Transverse colon (tissue), 4 donors: ENCODE results near the gene CCNY. TPM values are rescaled to one million over a fixed set of nuclear protein-coding genes. Genes with fewer than 3 reads are reported as not detected.

Source experiments
- DNase-seq: peaks from one replicate; pipeline ENCODE4 v3.0.0-alpha.2; 2019
- H3K27ac ChIP-seq, 4 donors: fragments of 200-600 bp; sonication (generic); 2 replicates each; pipeline ENCODE4 v1.5.1; 2016 to 2018; ENCODE audit warnings: inconsistent platforms in 4 of 4
- H3K27me3 ChIP-seq: fragments of 200-600 bp; sonication (generic); 2 replicates; pipeline ENCODE4 v1.5.1; 2017; ENCODE audit warnings: inconsistent platforms
- H3K36me3 ChIP-seq, 4 donors: fragments of 200-600 bp; sonication (generic); 2 replicates each; pipeline ENCODE4 v1.5.1; 2017 to 2019; ENCODE audit warnings: inconsistent platforms in 4 of 4
- H3K4me1 ChIP-seq, 4 donors: fragments of 200-600 bp; sonication (generic); 2 replicates each; pipeline ENCODE4 v1.5.1; 2017 to 2020; ENCODE audit warnings: inconsistent platforms in 4 of 4
- H3K4me3 ChIP-seq, 4 donors: fragments of 200-600 bp; sonication (generic); 1 replicate in 1 of 4; 2 replicates in 3 of 4; pipeline versions ENCODE4 v1.5.1 to v1.6.1; 2017 to 2019; ENCODE audit warnings: inconsistent platforms in 4 of 4
- H3K9me3 ChIP-seq, 2 donors: fragments of 200-600 bp; sonication (generic); 2 replicates each; pipeline ENCODE4 v1.5.1; 2017 to 2019; ENCODE audit warnings: inconsistent platforms in 2 of 2
- EP300 ChIP-seq: sonication (generic); formaldehyde crosslinking; IDR thresholded peaks from one replicate; pipeline ENCODE4 v1.6.1; 2017; ENCODE audit warnings: antibody characterized with exemption, low read depth
- POLR2A ChIP-seq: fragments of 450-650 bp; IDR thresholded peaks from one replicate; pipeline ENCODE4 v1.6.1; 2016; ENCODE audit warnings: antibody characterized with exemption, mild to moderate bottlenecking, moderate library complexity
- POLR2AphosphoS5 ChIP-seq, 3 donors: sonication (generic); formaldehyde crosslinking; IDR thresholded peaks; one replicate each; pipeline ENCODE4 v1.6.1; 2016; ENCODE audit warnings: antibody characterized with exemption in 3 of 3
- WGBS, 2 donors: methylation state at CpG; one replicate each; pipeline ENCODE4 v1.1.5; 2018; ENCODE audit warnings: low coverage in 1 of 2; 5-methylcytosine and 5-hydroxymethylcytosine counted together
- in situ Hi-C, 4 donors: fragments of 200-750 bp; cut with MboI; loops; one replicate each; pipeline versions ENCODE4 v1.15.0 to v1.15.1; 2017; ENCODE audit warnings: low sequenced_read_pairs in 3 of 4, low pct_ligation_motif_present in 1 of 4, low pct_unique_long_range_greater_than_20kb in 1 of 4
- intact Hi-C: fragments of 100-400 bp; cut with DNase I; formaldehyde crosslinking; loops from one replicate; pipeline ENCODE4 v1.15.1; 2023; ENCODE audit warnings: low total_unique reads
- total RNA-seq, 4 donors: library from RNA; depleted of rRNA; stranded (reverse); fragments of >200 nt; gene quantifications; one replicate each; pipeline ENCODE4 v1.1.0, GENCODE V29; 2016
- TF ChIP-seq, protein P1 (sequence below), 5 experiments: fragments of 200-600 bp in 3 of 5; fragments of 450-650 bp in 2 of 5; sonication (generic) in 3 of 5; IDR thresholded peaks; 1 replicate in 2 of 5; 2 replicates in 3 of 5; pipeline ENCODE4 v1.5.1; 2016 to 2017; ENCODE audit warnings: antibody characterized with exemption in 5 of 5, inconsistent platforms in 3 of 5, mild to moderate bottlenecking in 2 of 5, moderate library complexity in 1 of 5

The CCNY gene
- total RNA-seq, 4 donors from 2014 or later = 19.5 to 53.9 (median 41.4) TPM

DNA sequence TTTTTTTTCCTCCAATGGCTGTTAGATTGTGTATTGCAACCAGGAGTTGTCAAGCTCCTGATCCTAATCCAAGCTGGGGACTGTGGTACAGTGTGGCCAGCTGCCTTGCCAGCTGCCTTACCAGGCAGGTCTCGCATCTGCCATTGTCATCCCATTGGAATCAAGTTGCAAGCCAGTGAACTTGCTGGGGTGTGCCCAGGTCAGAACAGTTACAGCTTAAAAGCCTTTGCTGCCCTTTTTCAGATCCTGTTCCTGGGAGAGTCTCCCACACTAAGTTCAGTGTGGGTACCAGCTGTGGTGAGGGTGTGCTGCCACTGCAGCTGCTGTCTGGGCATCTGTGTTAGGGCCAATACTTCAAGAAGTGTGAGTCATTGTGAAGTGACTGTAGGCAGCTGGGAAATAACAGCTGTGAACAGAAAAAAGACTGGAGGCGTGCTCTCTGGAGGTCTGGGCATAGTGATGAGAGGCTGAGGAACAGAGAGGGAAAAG lies 72.8 kb downstream of the CCNY start:
- H3K27ac ChIP-seq = peak overlapping the region; percentile 35 to 58 (median 44)
- WGBS, 2 donors = 44 to 65% methylated on average over 1 to 2 of the region's 2 CpGs
- H3K4me1 ChIP-seq = peaks cover 8 to 33% (median 16%) of the 10 kb centered on the region in 4 donors
- intact Hi-C loops = no loop called here
- no peaks in the 10 kb centered on the region for H3K9me3 ChIP-seq
- H3K36me3 ChIP-seq = no peaks in the 10 kb centered on the region
- no peak for DNase-seq
- H3K4me3 ChIP-seq = no peak overlapping the region
- H3K27me3 ChIP-seq = no peaks in the 10 kb centered on the region
- TF ChIP-seq, protein P1, sequence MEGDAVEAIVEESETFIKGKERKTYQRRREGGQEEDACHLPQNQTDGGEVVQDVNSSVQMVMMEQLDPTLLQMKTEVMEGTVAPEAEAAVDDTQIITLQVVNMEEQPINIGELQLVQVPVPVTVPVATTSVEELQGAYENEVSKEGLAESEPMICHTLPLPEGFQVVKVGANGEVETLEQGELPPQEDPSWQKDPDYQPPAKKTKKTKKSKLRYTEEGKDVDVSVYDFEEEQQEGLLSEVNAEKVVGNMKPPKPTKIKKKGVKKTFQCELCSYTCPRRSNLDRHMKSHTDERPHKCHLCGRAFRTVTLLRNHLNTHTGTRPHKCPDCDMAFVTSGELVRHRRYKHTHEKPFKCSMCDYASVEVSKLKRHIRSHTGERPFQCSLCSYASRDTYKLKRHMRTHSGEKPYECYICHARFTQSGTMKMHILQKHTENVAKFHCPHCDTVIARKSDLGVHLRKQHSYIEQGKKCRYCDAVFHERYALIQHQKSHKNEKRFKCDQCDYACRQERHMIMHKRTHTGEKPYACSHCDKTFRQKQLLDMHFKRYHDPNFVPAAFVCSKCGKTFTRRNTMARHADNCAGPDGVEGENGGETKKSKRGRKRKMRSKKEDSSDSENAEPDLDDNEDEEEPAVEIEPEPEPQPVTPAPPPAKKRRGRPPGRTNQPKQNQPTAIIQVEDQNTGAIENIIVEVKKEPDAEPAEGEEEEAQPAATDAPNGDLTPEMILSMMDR (IDR thresholded peaks at IDR 0.05) = no peak
- TF ChIP-seq POLR2AphosphoS5 (IDR thresholded peaks at IDR 0.05) = peak; percentile 61 to 68 (median 66)
- in situ Hi-C loops = no loop called here

DNA sequence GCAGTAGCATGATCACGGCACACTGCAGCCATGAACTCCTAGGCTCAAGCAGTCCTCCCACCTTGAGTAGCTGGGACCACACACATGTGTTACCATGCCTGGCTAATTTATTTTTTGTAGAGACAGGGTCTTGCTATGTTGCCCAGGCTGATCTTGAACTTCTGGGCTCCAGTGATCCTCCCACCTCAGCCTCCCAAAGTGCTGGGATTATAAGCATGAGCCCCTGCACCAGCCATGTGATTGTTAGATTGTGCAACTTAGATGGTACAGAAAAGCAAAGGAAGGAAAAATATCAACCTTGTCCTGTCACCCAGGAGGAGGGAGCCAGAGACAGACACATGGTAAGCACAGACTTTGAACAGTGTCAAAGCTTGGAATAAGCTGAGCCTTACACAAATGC lies 73.5 kb downstream of the CCNY start:
- DNase-seq = no peak
- 90 to 100% methylated on average over 1 of the region's 1 CpG for WGBS, 2 donors
- in situ Hi-C loops = no loop called here

DNA sequence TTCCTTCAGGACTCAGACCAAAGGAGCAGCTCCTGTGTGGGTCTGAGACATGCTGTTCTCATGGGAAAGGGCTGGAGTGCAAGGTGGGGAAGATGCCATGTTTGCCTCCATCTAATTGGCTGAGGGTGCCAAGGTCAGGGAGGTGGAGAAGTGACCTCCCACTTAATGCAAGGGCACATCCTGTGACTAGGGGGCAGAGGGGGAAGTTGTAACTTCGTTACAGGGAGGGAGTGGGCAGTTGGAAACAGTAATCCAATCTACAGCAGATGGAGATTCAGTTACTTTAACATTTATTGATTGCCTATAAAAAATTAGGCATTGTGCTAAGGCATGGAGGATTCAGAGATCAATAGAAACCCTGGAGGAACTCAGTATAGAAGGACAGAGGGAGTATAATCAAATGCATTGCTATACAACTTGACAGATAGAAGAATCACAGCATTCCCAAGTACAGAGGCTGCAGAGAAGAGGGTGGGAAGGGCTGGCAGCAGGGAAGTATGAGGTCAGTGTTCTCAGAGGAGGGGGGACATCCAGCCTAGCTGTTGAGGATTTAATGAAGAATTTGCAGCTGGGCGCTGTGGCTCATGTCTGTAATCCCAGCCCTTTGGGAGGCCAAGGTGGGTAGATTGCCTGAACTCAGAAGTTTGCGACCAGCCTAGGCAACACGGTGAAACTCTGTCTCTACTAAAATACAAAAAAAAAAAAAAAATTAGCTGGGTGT lies 75.9 kb downstream of the CCNY start:
- no peak overlapping the region for H3K27ac ChIP-seq
- H3K4me1 ChIP-seq = peaks cover 8 to 36% (median 16%) of the 10 kb centered on the region in 4 donors
- no peaks in the 10 kb centered on the region for H3K9me3 ChIP-seq
- TF ChIP-seq EP300 (no peak), POLR2AphosphoS5 (IDR thresholded peaks at IDR 0.05) (no peak), POLR2A (no peak)
- TF ChIP-seq, protein P1 (IDR thresholded peaks at IDR 0.05) = no peak
- no peak overlapping the region for H3K4me3 ChIP-seq
- H3K36me3 ChIP-seq = no peaks in the 10 kb centered on the region
- intact Hi-C loops = no loop called here
- H3K27me3 ChIP-seq = no peaks in the 10 kb centered on the region
- in situ Hi-C loops = no loop called here
- DNase-seq = no peak
- 72 to 86% methylated on average over 4 of the region's 4 CpGs for WGBS, 2 donors

More for the DNA sequence above, 73.5 kb downstream of the CCNY start:
- TF ChIP-seq, protein P1 (IDR thresholded peaks at IDR 0.05) = no peak
- TF ChIP-seq POLR2AphosphoS5 (IDR thresholded peaks at IDR 0.05) (no peak), EP300 (no peak), POLR2A (no peak)
- peak overlapping the region in 1 of 4 donors; percentile 58 for H3K27ac ChIP-seq
- intact Hi-C loops = no loop called here
- no peak overlapping the region for H3K4me3 ChIP-seq
- H3K4me1 ChIP-seq = peaks cover 8 to 30% (median 16%) of the 10 kb centered on the region in 4 donors
- H3K27me3 ChIP-seq = no peaks in the 10 kb centered on the region
- H3K9me3 ChIP-seq = no peaks in the 10 kb centered on the region
- no peaks in the 10 kb centered on the region for H3K36me3 ChIP-seq

DNA sequence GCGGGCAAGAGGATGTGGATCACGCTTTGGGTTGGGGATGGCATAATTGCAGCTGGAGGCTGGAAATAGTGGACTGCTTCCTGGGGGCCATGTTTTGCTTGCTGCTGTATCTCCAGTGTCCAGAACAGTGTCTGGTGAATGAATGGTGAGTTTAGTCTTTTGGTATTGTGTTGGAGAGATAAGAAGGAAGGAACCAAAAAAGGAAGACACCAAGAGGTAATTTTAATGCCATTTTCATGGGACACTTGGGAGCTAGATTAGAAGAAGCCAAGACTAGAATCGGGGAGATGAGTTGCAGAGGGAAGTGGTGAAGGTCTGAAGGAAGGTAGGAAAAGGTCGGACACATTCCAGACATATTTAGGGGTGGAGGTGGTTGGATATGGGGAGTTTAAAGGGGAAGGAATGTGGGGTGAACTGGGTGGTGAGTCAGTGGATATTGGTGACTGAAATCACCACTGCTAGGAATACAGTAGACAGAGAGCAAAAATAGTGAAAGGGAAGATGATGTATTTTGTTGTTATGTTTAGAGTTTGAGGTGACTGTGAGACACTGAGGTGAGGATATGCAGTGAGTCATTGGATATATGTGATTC lies 76.7 kb downstream of the CCNY start:
- whole genome bisulfite sequencing, 2 donors = 86 to 90% methylated on average over 4 of the region's 4 CpGs
- Histone ChIP-seq H3K4me3 (no peak overlapping the region), H3K4me1 (peaks cover 8 to 42% (median 17%) of the 10 kb centered on the region in 4 donors), H3K36me3 (no peaks in the 10 kb centered on the region), H3K27ac (no peak overlapping the region), H3K9me3 (no peaks in the 10 kb centered on the region), H3K27me3 (no peaks in the 10 kb centered on the region)
- intact Hi-C loops = no loop called here
- no peak for DNase-seq
- no peak for TF ChIP-seq EP300
- TF ChIP-seq, protein P1 (IDR thresholded peaks at IDR 0.05) = no peak
- no peak for TF ChIP-seq POLR2AphosphoS5 (IDR thresholded peaks at IDR 0.05)
- no peak for TF ChIP-seq POLR2A
- in situ Hi-C loops = no loop called here
